ENCODE data around the gene S1PR5.

Gene S1PR5

DNA sequence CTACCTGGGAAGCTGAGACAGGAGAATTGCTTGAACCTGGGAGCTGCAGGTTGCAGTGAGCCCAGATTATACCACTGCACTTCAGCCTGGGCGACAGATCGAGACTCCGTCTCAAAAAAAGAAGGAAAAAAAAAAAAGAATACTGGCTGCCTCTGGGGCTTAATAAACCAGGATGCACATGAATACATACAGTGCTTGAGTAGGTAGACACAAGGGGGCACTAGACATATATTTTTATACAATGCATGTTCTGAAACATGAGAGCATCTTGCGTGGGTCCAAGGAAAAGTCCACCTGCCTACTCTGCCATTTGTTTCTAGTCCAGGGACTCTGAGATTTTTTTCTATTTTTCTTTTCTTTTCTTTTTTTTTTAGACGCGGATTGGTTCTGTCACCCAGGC lies 45.3 kb downstream of the S1PR5 start:
- no peak for DNase-seq (ENCODE audit: low read depth, low spot score)

DNA sequence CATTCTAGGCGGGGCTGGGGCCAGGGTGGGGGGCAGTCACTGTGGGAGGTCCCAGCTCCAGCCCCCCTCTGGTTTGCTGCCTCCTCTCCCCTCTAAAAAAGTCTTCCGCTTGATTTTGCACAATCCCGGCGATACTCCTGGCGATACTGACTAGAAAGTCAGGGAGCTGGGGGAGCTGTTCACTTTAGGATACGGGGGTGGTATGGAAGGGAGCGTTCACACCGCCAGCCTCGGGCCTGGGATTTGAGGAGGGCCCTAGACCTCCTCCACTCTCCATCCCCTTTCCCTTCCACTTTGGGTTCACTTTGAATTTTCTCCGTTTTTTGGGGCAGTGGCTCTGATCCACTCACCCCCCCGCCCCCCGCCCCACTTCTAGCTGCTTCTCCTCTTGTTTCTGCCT lies 49.1 kb downstream of the S1PR5 start:
- no peak for DNase-seq (ENCODE audit: low read depth, low spot score)

DNA sequence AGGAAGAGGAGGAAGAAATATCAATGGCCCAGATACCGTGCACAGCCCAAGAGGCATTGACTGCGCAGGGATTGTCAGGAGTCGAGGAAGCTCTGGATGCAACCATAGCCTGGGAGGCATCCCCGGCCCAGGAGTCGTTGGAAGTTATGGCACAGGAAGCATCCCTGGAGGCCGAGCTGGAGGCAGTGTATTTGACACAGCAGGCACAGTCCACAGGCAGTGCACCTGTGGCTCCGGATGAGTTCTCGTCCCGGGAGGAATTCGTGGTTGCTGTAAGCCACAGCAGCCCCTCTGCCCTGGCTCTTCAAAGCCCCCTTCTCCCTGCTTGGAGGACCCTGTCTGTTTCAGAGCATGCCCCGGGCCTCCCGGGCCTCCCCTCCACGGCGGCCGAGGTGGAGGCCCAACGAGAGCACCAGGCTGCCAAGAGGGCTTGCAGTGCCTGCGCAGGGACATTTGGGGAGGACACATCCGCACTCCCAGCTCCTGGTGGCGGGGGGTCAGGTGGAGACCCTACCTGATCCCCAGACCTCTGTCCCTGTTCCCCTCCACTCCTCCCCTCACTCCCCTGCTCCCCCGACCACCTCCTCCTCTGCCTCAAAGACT lies 50.0 kb downstream of the S1PR5 start:
- no peak for DNase-seq (ENCODE audit: low read depth, low spot score)

DNA sequence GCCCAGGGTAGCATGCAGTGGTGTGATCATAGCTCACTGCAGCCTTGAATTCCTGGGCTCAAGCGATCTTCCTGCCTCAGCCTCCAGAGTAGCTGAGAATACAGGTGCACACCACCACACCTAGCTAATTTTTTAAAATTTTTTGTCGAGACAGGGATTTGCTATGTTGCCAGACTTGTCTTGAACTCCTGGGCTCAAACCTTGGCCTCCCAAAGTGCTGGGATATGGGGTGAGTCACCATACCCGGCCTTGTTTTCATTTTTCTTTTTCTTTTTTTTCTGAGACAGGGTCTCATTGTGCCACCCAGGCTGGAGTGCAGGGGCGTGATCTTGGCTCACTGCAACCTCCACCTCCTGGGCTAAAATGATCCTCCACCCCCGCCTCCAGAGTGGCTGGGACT lies 52.8 kb downstream of the S1PR5 start:
- DNase-seq (ENCODE audit: low read depth, low spot score): no peak

All from activated CD4-positive, CD25-positive, alpha-beta regulatory T cell treated with anti-CD3 and anti-CD28 coated beads, Interleukin-2, amount 50 U/mL, for 16 hours (primary cell).